Endothelial cell of umbilical vein (primary cell): ENCODE data around the gene MINK1. TPM values are rescaled to one million over a fixed set of nuclear protein-coding genes. Genes with fewer than 3 reads are reported as not detected.

Experiments used
- BruUV-seq: library from RNA; stranded (reverse); fragments of 400-500 nt; replicated peaks from 2 replicates; lab custom pipeline; 2021; lab: Mats Ljungman, UMichigan
- CTCF ChIA-PET: fragments of 300-600, 350-600 bp; sonication (Branson Sonifier 250); formaldehyde crosslinking; loops from one replicate; lab custom pipeline; 2021; ENCODE audit warnings: antibody characterized with exemption, inconsistent platforms; lab: Charles Lee
- POLR2A ChIA-PET: fragments of 300-600, 350-600 bp; sonication (Branson Sonifier 250); formaldehyde crosslinking; loops from one replicate; lab custom pipeline; 2021; ENCODE audit warnings: antibody characterized with exemption, inconsistent platforms; lab: Charles Lee
- DNase-seq: peaks from one replicate; pipeline ENCODE4 v3.0.0-alpha.2; 2011; ENCODE audit warnings: low read depth, low spot score
- FAIRE-seq: peaks from 2 replicates; lab custom pipeline; 2011; peaks lifted over from hg19 to GRCh38; lab: Jason Lieb, UNC
- H2AFZ ChIP-seq: 2 replicates; pipeline ENCODE4 v1.6.0; 2012; ENCODE audit warnings: low read depth, low read length, control low read depth, inconsistent platforms
- H3K27ac ChIP-seq: 2 replicates; pipeline ENCODE4 v1.5.1; 2011; ENCODE audit warnings: low read depth, mild to moderate bottlenecking, control low read depth, low read length, moderate library complexity; ENCODE audit not compliant: insufficient read depth
- H3K27me3 ChIP-seq, 2 experiments: 2 replicates each; pipeline versions ENCODE4 v1.6.0 to v1.6.1; 2011; ENCODE audit warnings: low read length in 2 of 2, mixed read lengths in 1 of 2; ENCODE audit not compliant: control insufficient read depth in 2 of 2, insufficient read depth in 2 of 2
- H3K36me3 ChIP-seq, 2 experiments: 2 replicates in 1 of 2; 3 replicates in 1 of 2; pipeline ENCODE4 v1.5.1; 2011; ENCODE audit warnings: low read length in 2 of 2, mild to moderate bottlenecking in 1 of 2, moderate library complexity in 1 of 2; ENCODE audit not compliant: control insufficient read depth in 2 of 2, insufficient read depth in 2 of 2; ENCODE audit errors: extremely low read depth in 1 of 2
- H3K4me1 ChIP-seq: 3 replicates; pipeline ENCODE4 v1.5.1; 2011; ENCODE audit warnings: mild to moderate bottlenecking, low read length; ENCODE audit not compliant: control insufficient read depth, insufficient read depth; ENCODE audit errors: extremely low read depth
- H3K4me2 ChIP-seq: 2 replicates; pipeline ENCODE4 v1.6.1; 2011; ENCODE audit warnings: low read length, control low read depth, mixed read lengths; ENCODE audit not compliant: insufficient read depth
- H3K4me3 ChIP-seq, 3 experiments: fragments of 200-600 bp in 1 of 3; sonication (generic), shearing (Covaris generic) in 1 of 3; replicated peaks in 1 of 3; 2 replicates each; pipeline ENCODE4 v1.5.1; 2011 to 2016; ENCODE audit warnings: control low read depth in 3 of 3, low read length in 3 of 3, mild to moderate bottlenecking in 2 of 3, inconsistent platforms in 1 of 3, low read depth in 1 of 3, moderate library complexity in 1 of 3; ENCODE audit not compliant: insufficient read depth in 1 of 3
- H3K79me2 ChIP-seq: 2 replicates; pipeline ENCODE4 v1.6.0; 2012; ENCODE audit warnings: low read length, inconsistent platforms; ENCODE audit not compliant: control insufficient read depth, insufficient read depth
- H3K9ac ChIP-seq: replicated peaks from 2 replicates; pipeline ENCODE3; 2011; ENCODE audit warnings: low read length, control low read depth; ENCODE audit not compliant: insufficient read depth; ENCODE audit errors: extremely low read depth
- H3K9me1 ChIP-seq: replicated peaks from 3 replicates; pipeline ENCODE4 v1.6.0; 2011; ENCODE audit warnings: mild to moderate bottlenecking, low read length; ENCODE audit not compliant: control insufficient read depth, insufficient read depth; ENCODE audit errors: extremely low read depth
- H3K9me3 ChIP-seq: replicated peaks from 2 replicates; pipeline ENCODE4 v1.5.1; 2012; ENCODE audit warnings: low read length, inconsistent platforms; ENCODE audit not compliant: control insufficient read depth, insufficient read depth
- H4K20me1 ChIP-seq: replicated peaks from 2 replicates; pipeline ENCODE3; 2011; ENCODE audit warnings: mild to moderate bottlenecking, low read length; ENCODE audit not compliant: control insufficient read depth, insufficient read depth; ENCODE audit errors: extremely low read depth
- FOS ChIP-seq: IDR thresholded peaks from 2 replicates; pipeline ENCODE4 v1.6.1; 2011; ENCODE audit warnings: mild to moderate bottlenecking, low read length, moderate library complexity, borderline replicate concordance; ENCODE audit not compliant: insufficient read depth
- GATA2 ChIP-seq: IDR thresholded peaks from 2 replicates; pipeline ENCODE4 v1.7.0; 2011; ENCODE audit warnings: low read depth, mild to moderate bottlenecking, moderate library complexity, mixed read lengths, low read length; ENCODE audit not compliant: insufficient read length, insufficient read depth
- JUN ChIP-seq: IDR thresholded peaks from 2 replicates; pipeline ENCODE4 v1.6.1; 2011; ENCODE audit warnings: borderline replicate concordance, low read depth; ENCODE audit not compliant: insufficient read length, insufficient read depth
- MYC ChIP-seq: IDR thresholded peaks from one replicate; pipeline ENCODE4 v1.6.1; 2011; ENCODE audit warnings: mild to moderate bottlenecking, low read depth, low read length
- POLR2A ChIP-seq: IDR thresholded peaks from 2 replicates; pipeline ENCODE4 v1.6.1; 2012; ENCODE audit warnings: low read depth, mild to moderate bottlenecking, control low read depth, low read length
- POLR2AphosphoS5 ChIP-seq: IDR thresholded peaks from 2 replicates; pipeline ENCODE4 v1.6.1; 2012; ENCODE audit warnings: low read depth, mild to moderate bottlenecking, control low read depth, low read length, moderate library complexity; ENCODE audit not compliant: insufficient read depth
- dilution Hi-C: fragments of 300-500 bp; cut with MboI; formaldehyde crosslinking; loops from one replicate; pipeline ENCODE4 v1.15.0; 2019; ENCODE audit warnings: low sequenced_read_pairs; ENCODE audit not compliant: extremely low pct_ligation_motif_present
- intact Hi-C: fragments of 100-400 bp; cut with micrococcal nuclease; formaldehyde crosslinking; loops from one replicate; pipeline ENCODE4 v1.10.0; 2022
- polyA plus RNA-seq, 4 experiments: library from polyadenylated mRNA; depleted of rRNA in 3 of 4; stranded (reverse) in 3 of 4; unstranded in 1 of 4; fragments of >200 nt; gene quantifications; 2 replicates each; pipeline versions ENCODE4 v1.2.1 to v1.2.3, GENCODE V29; 2011 to 2012; ENCODE audit warnings: missing spikeins in 1 of 4
- total RNA-seq: library from RNA; stranded (reverse); gene quantifications from 2 replicates; pipeline ENCODE4 v1.2.3, GENCODE V29; 2021
- TF ChIP-seq, protein P1 (sequence below): IDR thresholded peaks from 2 replicates; pipeline ENCODE4 v1.6.1; 2011; ENCODE audit not compliant: insufficient read depth, insufficient read length

Gene MINK1
- total and polyA plus RNA-seq, 2 donors (not counting 3 experiments of a cell fraction or from before 2014, with no cell fraction given): 53.6 to 89.4 TPM

DNA sequence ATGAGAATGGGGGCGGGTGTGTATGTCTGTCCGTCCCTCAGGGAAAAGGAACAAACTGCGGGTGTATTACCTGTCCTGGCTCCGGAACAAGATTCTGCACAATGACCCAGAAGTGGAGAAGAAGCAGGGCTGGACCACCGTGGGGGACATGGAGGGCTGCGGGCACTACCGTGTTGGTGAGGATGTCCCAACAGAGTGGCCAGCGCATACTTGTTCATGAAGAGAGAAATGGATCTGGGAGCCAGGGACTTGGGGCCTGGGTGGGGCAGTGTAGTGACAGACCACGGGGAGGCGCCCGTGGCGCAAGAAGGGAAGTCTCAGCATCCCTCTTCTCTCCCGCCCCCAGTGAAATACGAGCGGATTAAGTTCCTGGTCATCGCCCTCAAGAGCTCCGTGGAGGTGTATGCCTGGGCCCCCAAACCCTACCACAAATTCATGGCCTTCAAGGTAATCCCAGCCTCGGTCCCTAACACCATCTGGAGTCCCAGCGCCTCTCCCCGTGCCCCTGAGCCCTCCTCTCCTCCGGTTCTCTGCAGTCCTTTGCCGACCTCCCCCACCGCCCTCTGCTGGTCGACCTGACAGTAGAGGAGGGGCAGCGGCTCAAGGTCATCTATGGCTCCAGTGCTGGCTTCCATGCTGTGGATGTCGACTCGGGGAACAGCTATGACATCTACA, 62.7 kb downstream of the MINK1 start:
- TF ChIP-seq, protein P1, sequence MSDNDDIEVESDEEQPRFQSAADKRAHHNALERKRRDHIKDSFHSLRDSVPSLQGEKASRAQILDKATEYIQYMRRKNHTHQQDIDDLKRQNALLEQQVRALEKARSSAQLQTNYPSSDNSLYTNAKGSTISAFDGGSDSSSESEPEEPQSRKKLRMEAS: no peak
- no peak for TF ChIP-seq POLR2A
- ChIA-PET CTCF (interaction anchor here (1.2 to 1.5 kb wide), 4 partner anchors 13 to 108 kb away, joined by 3 to 7 read pairs (median 5); no protein-coding TSS in a partner anchor), POLR2A (no interaction called here)
- intact Hi-C loops (no loop called here), dilution Hi-C loops (no loop called here)
- Histone ChIP-seq H3K27me3 (no peaks in the 10 kb centered on the region), H4K20me1 (no peaks in the 10 kb centered on the region), H3K4me1 (peaks cover 6% of the 10 kb centered on the region), H3K4me3 (no peak overlapping the region), H3K9me1 (no peaks in the 10 kb centered on the region), H2AFZ (no peak overlapping the region), H3K4me2 (no peak overlapping the region), H3K27ac (no peak overlapping the region), H3K79me2 (no peaks in the 10 kb centered on the region), H3K9me3 (no peaks in the 10 kb centered on the region), H3K9ac (no peak overlapping the region), H3K36me3 (peaks cover 0 to 55% of the 10 kb centered on the region in 2 experiments)
- DNase-seq (no peak), FAIRE-seq (no peak)
- no TSS peak for BruUV-seq

DNA sequence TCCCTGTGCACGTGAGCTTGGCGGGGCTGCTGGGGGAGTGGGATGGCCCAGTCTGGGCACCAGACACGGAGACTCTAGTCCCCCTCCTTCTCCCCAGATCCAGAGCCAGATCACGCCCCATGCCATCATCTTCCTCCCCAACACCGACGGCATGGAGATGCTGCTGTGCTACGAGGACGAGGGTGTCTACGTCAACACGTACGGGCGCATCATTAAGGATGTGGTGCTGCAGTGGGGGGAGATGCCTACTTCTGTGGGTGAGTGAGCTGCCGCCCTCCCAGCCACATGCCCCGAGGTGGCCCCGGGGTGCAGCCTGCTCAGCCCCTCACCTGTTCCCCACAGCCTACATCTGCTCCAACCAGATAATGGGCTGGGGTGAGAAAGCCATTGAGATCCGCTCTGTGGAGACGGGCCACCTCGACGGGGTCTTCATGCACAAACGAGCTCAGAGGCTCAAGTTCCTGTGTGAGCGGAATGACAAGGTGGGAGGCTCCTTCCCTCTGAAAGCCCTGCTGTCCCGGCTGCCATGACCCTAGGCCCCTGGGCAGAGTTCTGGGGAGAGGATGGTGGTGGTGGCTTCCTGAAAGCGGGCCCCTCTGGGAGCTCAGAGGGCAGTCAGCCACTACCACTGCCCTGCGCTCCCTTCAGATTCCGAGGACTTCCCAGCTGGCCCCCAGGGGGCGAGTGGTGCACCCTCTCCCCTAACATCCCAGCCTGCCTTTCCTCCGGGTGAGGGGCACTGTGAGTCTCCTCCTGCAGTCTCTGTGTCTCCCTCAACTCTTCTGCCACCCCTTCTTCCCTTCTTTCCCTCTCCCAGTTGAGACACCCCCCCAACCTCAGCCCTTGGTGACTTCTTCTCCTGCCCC, 63.4 kb downstream of the MINK1 start:
- no peak overlapping the region for H3K4me3 ChIP-seq
- H3K9me1 ChIP-seq: no peaks in the 10 kb centered on the region
- H3K27ac ChIP-seq: no peak overlapping the region
- FAIRE-seq (no peak), DNase-seq (no peak)
- dilution Hi-C loops: no loop called here
- H3K36me3 ChIP-seq: peaks cover 0 to 47% of the 10 kb centered on the region in 2 experiments
- intact Hi-C loops: no loop called here
- H4K20me1 ChIP-seq: no peaks in the 10 kb centered on the region
- peaks cover 8% of the 10 kb centered on the region for H3K4me1 ChIP-seq
- H3K79me2 ChIP-seq: no peaks in the 10 kb centered on the region
- CTCF ChIA-PET: interaction anchor here (1.2 to 1.5 kb wide), 4 partner anchors 13 to 109 kb away, joined by 3 to 7 read pairs (median 5); no protein-coding TSS in a partner anchor
- no peaks in the 10 kb centered on the region for H3K9me3 ChIP-seq
- POLR2A ChIA-PET: no interaction called here
- TF ChIP-seq JUN (no peak), POLR2AphosphoS5 (no peak), MYC (no peak), GATA2 (no peak), FOS (no peak)
- TF ChIP-seq, protein P1: no peak
- no peak overlapping the region for H2AFZ ChIP-seq
- no peak overlapping the region for H3K9ac ChIP-seq
- H3K4me2 ChIP-seq: no peak overlapping the region
- no TSS peak for BruUV-seq
- H3K27me3 ChIP-seq: no peaks in the 10 kb centered on the region
